ES-I3 (cell line): Measurements from ENCODE around the gene ADAMTSL3.
"Not testable (repeated sequence)": the region's sequence is repeated elsewhere in the genome, so short reads cannot be mapped to it uniquely, and the experiment has no call there.

Source experiments
- H3K36me3 ChIP-seq: 2 replicates; pipeline ENCODE4 v1.6.1; 2013; ENCODE audit warnings: mild to moderate bottlenecking, low read length, control low read depth, moderate library complexity; ENCODE audit not compliant: insufficient read depth
- H3K4me1 ChIP-seq: 2 replicates; pipeline ENCODE4 v1.6.1; 2013; ENCODE audit warnings: mild to moderate bottlenecking, control low read depth, low read length; ENCODE audit not compliant: insufficient read depth
- H3K9ac ChIP-seq: 2 replicates; pipeline ENCODE4 v1.6.1; 2013; ENCODE audit warnings: low read depth, mild to moderate bottlenecking, low read length, moderate library complexity
- H3K9me3 ChIP-seq: 2 replicates; pipeline ENCODE4 v1.6.1; 2013; ENCODE audit warnings: mild to moderate bottlenecking, low read length, moderate library complexity; ENCODE audit not compliant: control insufficient read depth, insufficient read depth

The ADAMTSL3 gene

GRCh38 chr15:83956887-83957286 is 303.0 kb downstream of the ADAMTSL3 start:
- H3K9me3 ChIP-seq = peaks cover 3% of the 10 kb centered on the region; the same call in 1 of the 2 replicates
- no peaks in the 10 kb centered on the region for H3K36me3 ChIP-seq
- no peak overlapping the region for H3K9ac ChIP-seq
- no peaks in the 10 kb centered on the region for H3K4me1 ChIP-seq

- Histone ChIP-seq H3K9me3 (peaks cover 3% of the 10 kb centered on the region), H3K36me3 (no peaks in the 10 kb centered on the region), H3K9ac (no peak overlapping the region), H3K4me1 (no peaks in the 10 kb centered on the region)
Measured at GRCh38 chr15:83959477-83959876, 305.6 kb downstream of the ADAMTSL3 start.

DNA sequence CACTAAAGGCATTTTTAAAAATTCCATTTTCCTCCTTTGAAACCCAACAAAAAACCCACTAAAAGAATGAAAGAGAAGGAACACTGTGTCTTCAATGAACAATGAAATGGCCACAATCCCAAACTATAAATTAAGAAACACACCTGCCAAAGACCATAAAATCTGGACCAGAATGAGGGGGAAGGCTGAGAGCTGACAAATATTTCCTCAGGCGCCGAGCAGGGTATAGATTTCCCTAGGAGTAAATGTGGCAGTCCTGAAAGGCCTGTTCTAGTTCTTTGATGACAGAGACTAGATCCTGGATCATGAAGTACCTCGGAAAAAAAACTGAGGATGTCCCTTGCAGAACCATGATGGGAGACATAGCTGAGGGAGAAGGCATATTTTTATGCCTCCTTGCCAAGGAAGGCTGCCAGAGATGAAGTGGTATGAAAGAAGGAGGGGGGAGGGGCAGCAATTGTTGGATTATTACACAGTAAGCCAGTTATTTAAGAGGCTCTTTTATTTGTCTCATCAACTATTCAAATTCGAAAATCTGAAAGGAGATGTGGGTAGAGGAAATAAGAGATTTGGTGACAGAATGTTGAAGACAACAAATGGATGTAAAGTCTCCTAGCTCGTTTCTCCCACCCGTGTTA is 306.4 kb downstream of the ADAMTSL3 start:
- Histone ChIP-seq H3K9me3 (peaks cover 3% of the 10 kb centered on the region), H3K9ac (no peak overlapping the region), H3K36me3 (no peaks in the 10 kb centered on the region), H3K4me1 (no peaks in the 10 kb centered on the region)

- peaks cover 3% of the 10 kb centered on the region for H3K9me3 ChIP-seq
- no peak overlapping the region for H3K9ac ChIP-seq
- H3K36me3 ChIP-seq = no peaks in the 10 kb centered on the region
- H3K4me1 ChIP-seq = no peaks in the 10 kb centered on the region
Measured at GRCh38 chr15:83961311-83961710, 307.4 kb downstream of the ADAMTSL3 start.

DNA sequence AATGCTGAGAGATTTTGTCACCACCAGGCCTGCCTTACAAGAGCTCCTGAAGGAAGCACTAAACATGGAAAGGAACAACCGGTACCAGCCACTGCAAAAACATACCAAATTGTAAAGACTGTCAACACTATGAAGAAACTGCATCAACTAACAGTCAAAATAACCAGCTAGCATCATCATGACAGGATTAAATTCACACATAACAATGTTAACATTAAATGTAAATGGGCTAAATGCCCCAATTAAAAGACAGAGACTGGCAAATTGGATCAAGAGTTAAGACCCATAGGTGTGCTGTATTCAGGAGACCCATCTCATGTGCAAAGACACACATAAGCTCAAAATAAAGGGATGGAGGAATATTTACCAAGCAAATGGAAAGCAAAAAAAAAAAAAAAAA is 311.0 kb downstream of the ADAMTSL3 start:
- H3K4me1 ChIP-seq, H3K9me3 ChIP-seq, H3K36me3 ChIP-seq, H3K9ac ChIP-seq: not testable (repeated sequence)

DNA sequence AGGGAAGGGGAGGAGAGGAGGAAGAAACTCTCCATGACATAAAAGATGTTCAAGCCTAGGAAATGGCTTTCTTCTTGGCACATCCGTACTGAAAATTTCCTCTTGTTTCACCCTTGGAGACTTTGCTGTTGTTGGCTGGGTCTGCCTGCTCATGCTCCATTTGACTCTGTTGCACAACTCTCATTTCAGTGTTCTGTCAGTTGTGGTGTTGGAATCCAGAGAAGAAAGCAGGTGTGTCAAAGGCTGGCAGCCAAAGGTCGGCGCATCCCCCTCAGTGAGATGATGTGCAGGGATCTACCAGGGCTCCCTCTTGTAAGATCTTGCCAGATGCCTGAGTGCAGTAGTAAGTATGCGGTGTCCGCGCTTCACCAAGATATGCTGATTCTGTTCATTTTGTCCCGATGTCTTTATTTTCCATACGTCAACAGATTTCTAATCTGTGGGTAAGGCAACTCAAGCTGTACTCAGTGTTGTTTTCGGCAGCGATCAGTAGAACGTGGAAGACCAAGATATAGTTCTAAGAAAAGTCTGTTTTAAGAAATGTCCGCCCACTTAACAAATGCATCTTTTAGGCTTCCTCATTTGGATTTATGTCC is 316.5 kb downstream of the ADAMTSL3 start:
- Histone ChIP-seq H3K9me3 (no peaks in the 10 kb centered on the region), H3K9ac (no peak overlapping the region), H3K36me3 (no peaks in the 10 kb centered on the region), H3K4me1 (no peaks in the 10 kb centered on the region)

DNA sequence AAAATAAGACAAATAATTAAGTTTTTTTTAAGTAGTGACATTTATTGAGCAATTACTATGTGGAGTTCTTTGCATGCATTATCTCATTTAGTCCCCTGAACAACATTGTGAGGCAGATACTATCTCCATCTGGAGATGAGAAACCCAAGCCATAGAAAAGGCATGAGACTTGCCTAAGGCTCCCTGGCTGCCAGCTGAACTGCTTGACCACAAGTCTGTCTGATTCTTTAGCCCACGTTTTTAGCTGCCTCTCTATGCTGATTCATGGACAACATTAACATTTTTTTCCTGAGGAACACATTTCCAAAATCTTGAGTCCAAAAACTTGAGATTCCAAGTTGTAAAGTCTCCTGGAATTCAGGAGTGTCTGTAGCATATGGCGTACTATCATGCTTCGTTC is 318.1 kb downstream of the ADAMTSL3 start:
- Histone ChIP-seq H3K36me3 (no peaks in the 10 kb centered on the region), H3K9ac (no peak overlapping the region), H3K9me3 (no peaks in the 10 kb centered on the region), H3K4me1 (no peaks in the 10 kb centered on the region)

DNA sequence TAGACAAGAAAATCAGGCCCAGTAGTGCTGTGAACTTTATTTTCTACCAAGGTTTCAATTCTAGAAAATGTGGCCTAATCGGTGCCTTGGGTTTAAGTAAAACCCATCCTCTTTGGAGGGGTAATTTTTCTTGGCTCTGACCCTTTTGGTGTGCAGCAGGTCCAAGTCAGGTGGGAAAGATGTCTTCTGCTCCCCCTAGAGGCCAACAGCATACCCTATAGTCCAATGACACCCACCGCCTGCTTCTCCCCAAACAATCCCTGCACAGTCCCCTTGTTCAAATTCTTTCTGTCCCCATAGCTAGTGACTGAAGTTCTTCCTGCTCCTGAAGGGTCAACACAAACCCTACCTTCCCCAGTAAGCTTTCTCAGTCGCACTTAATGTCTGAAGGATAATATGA is 319.9 kb downstream of the ADAMTSL3 start:
- no peaks in the 10 kb centered on the region for H3K9me3 ChIP-seq

GRCh38 chr15:83977992-83978391 is 324.1 kb downstream of the ADAMTSL3 start:
- Histone ChIP-seq H3K4me1 (no peaks in the 10 kb centered on the region), H3K9me3 (no peaks in the 10 kb centered on the region), H3K36me3 (no peaks in the 10 kb centered on the region), H3K9ac (no peak overlapping the region)

More for the DNA sequence above, 319.9 kb downstream of the ADAMTSL3 start:
- Histone ChIP-seq H3K4me1 (no peaks in the 10 kb centered on the region), H3K36me3 (no peaks in the 10 kb centered on the region), H3K9ac (no peak overlapping the region)

DNA sequence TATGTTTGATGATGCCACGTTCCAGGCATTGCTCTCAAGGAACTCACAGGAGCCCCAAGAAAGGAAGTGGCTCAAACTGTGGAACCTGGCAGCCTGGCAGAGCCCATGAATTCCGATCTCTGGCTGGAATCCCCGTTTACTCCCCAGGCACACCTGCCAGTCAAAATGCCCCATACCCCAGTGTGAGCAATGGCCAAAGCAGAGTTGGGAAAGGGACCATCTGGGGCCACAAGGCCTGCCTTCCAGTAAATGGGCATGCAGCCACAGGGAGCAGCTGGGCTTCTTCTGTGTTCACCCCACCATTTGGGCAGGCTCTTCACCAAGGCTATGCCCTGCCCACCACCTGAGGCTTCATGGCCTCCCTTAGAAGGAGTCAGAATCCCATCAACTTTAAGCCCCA is 324.7 kb downstream of the ADAMTSL3 start:
- no peaks in the 10 kb centered on the region for H3K4me1 ChIP-seq
- H3K36me3 ChIP-seq = no peaks in the 10 kb centered on the region
- no peak overlapping the region for H3K9ac ChIP-seq
- no peaks in the 10 kb centered on the region for H3K9me3 ChIP-seq

DNA sequence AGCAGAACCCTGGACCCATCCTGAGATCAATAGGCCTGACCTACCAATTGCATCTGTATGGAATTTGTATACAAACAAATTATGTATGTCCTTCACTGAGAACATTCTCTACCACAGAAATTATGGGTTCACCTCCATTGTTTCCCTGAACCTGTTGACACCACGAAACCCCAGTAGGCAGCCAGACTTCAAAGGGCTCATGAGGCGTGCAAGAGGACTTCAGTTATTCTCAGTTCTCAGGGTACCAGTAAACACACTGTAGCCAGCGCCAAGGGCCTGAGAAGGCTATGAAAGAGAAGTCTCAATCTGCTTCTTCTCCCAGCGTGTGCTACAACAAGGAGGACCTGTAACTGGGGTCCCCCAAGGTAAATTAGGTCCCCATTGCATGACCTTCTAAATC is 326.7 kb downstream of the ADAMTSL3 start:
- no peaks in the 10 kb centered on the region for H3K9me3 ChIP-seq
- H3K9ac ChIP-seq = no peak overlapping the region
- no peaks in the 10 kb centered on the region for H3K36me3 ChIP-seq
- H3K4me1 ChIP-seq = no peaks in the 10 kb centered on the region

DNA sequence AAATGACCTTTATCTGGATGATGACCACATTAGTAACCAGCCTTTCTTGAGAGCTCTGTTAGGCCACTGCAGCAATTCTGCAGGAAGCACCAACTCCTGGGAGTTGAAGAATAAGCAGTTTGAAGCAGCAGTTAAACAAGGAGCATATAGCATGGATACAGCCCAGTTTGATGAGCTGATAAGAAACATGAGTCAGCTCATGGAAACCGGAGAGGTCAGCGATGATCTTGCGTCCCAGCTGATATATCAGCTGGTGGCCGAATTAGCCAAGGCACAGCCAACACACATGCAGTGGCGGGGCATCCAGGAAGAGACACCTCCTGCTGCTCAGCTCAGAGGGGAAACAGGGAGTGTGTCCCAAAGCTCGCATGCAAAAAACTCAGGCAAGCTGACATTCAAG is 328.8 kb downstream of the ADAMTSL3 start:
- H3K36me3 ChIP-seq = no peaks in the 10 kb centered on the region
- no peak overlapping the region for H3K9ac ChIP-seq
- H3K4me1 ChIP-seq = no peaks in the 10 kb centered on the region
- no peaks in the 10 kb centered on the region for H3K9me3 ChIP-seq

DNA sequence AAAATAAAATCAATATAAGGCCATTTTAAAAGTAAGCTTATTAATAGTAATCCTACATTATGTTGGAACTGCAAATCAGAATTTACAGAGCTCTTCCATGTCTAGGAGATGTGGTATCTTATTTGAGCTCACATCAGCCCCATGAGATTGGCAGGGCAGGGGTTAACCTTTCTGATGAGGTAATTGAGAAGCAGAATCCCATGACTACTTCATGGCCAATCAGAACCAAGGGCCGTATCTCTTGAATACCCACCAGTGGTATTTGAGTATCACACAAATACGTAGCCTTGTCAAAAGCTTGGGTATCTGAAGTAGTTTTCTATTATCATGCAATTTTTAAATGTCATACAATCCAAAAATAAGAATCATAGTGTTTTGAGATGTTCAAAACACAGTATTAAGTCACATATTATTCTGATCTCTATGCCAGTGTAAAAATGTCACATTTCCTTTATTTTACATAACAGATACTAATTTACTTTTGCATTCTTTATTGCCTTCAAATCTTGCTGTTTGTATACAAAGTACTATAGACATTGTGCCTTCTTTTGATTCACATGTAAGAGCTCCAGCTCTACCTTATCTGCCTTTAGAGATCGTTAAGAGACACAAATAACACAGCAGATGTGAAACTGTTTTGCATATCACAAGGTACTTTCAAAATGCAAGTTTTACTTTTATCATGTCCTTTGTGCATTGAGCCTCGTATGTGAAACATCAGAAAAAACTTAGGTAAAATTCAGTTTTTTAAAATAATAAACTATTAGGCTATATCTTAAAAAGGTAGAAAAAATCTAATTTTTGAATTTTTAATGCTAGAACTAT is 329.9 kb downstream of the ADAMTSL3 start:
- no peaks in the 10 kb centered on the region for H3K4me1 ChIP-seq
- H3K36me3 ChIP-seq = no peaks in the 10 kb centered on the region
- H3K9me3 ChIP-seq = no peaks in the 10 kb centered on the region
- no peak overlapping the region for H3K9ac ChIP-seq

- Histone ChIP-seq H3K9ac (no peak overlapping the region), H3K36me3 (no peaks in the 10 kb centered on the region)
Measured at GRCh38 chr15:83984601-83985000, 330.7 kb downstream of the ADAMTSL3 start.

DNA sequence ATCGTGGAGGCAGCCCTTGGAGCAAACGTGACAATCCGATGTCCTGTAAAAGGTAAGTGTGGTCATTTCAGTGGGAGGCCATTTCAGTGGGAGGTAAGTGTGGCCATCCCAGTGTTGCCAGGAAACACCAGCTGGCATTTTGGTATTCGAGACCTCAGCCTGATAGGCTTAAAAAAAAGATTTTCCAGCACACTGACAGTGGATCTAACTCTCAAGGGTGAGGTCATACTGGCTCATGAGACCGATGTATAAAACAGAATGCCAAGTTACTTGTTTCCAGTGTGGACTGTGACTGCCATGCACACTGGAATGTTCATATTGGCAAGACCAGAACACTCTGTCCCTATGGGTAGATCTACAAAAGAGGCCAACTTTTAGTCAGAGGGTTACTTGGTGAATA is 337.2 kb downstream of the ADAMTSL3 start:
- Histone ChIP-seq H3K4me1 (no peaks in the 10 kb centered on the region), H3K36me3 (no peaks in the 10 kb centered on the region), H3K9me3 (no peaks in the 10 kb centered on the region), H3K9ac (no peak overlapping the region)

More at GRCh38 chr15:83984601-83985000, 330.7 kb downstream of the ADAMTSL3 start:
- no peaks in the 10 kb centered on the region for H3K4me1 ChIP-seq
- H3K9me3 ChIP-seq = no peaks in the 10 kb centered on the region
